HG02642 (cell line): Measurements from ENCODE around the gene CST11.
A peak's percentile ranks its signal among the peaks of the same experiment; 100 is the strongest.

Source experiments
- ATAC-seq: cut with Tn5 transposase; IDR thresholded peaks from one replicate; pipeline ENCODE4 v1.9.1; 2021; ENCODE audit warnings: mild to moderate bottlenecking; ENCODE audit not compliant: unreplicated experiment, poor library complexity

CST11 gene

GRCh38 chr20:23425129-23425528 lies 27.5 kb downstream of the CST11 start:
- no peak for ATAC-seq

- peak; percentile 97 for ATAC-seq
Measured at GRCh38 chr20:23420943-23421931, 31.4 kb downstream of the CST11 start, which contains the start of gene NAPB. NAPB (minus strand) TSS chr20:23421488; CDS start chr20:23421402, 86 bp downstream.

DNA sequence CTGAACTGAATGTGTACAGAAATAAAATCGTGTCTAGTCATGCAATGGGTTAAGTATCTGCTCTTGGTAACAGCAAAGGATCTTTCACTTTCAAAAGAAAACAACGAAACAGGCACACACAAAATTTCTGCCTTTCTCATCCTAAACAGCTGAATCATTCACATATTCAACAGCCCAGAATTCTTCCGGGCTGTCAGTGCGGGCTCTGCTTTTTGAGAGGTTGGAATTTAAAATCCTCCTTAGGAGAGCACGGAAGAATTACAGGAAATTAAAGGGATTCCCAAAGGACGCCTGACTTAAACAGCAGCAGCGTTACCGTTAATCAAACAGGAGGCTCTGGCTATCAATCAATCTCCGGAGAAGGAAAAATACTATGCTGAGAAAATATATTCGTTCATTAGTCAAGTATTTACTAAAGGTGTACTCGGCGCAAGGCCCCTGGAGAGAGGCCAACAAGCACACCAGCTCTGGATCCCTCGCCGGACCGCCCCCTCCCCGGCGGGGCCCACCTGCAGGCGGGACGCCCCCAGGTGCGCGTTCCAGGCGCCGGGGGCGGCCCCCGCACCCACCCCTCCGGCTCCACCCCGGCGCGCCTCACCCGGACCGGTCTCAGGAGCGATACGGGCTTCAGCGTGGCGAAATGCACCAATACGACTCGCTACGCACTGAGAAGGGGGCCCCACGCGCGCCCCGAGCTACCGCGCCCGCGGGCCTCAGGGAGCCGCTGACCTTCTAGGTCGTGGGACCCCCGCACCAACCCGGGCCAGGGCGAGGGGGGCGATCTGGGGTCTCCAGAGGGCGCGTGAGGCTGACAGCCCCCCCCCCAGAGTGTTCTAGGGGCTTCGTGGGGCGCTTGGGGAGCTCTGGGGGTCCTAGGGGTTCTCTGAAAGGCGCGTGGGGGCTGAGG lies 32.4 kb downstream of the CST11 start:
- peak; percentile 30 for ATAC-seq

DNA sequence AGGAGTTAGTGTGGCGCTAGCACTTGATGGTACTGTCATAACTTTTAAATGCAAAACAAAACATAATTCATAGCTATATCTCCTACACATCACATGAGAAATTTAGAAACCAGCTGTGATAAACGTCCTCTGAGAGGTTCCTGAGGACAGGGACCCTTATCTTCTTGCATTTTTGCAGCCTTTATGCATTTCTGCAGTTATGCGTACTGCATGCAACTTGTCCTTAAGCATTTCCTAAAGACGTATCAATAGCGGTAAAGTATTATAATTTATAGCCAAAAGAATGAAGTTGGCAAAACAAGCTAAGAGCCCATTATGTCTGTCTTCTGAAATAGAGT lies 33.0 kb downstream of the CST11 start:
- ATAC-seq, result no peak

DNA sequence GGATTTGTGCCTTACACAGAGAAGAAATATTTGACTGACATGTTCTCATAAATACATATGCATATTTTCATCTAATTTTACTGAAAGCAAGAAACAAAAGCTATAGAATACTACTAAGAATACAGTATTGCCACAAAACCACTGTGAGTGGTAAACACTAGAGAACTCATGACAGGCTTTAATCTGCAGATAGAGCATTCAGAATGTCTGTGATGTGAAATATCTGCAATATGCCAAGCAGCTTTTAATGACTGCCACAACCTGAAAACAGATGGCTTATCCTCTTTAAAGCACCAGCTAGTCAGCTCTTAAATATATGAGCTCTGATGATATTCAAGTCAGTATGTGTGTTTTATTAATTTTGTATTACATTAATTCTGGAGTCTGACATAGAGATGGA lies 34.8 kb downstream of the CST11 start:
- ATAC-seq, result no peak

DNA sequence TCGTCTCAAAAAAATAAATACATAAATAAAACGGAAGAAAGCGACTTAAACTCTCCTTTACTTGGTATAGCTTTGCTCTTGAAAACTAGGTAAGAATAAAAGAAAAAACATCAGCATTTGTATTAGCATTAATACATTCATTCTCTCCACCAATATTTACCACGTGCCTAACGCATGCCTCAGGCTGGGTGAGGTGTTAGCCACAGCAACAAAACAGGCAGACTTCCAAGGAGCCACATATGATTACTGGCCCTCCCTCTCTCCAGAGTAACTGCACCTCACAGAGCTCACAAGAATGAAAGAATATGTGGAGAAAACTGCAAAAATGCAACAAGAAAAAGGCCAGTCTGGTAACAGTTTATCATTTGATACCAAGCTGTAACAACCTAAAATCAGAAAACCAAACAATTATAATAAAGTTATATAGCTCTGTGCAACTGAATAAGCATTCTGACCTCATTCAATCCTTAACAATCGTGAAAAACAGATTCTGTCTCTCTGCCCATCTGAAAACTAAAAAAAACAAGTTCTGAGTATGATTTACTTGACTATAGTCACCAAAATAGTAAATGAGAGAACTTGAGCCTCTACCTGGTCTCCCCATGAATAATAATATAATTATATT lies 36.6 kb downstream of the CST11 start:
- no peak for ATAC-seq

GRCh38 chr20:23415555-23415954 lies 37.1 kb downstream of the CST11 start:
- no peak for ATAC-seq

DNA sequence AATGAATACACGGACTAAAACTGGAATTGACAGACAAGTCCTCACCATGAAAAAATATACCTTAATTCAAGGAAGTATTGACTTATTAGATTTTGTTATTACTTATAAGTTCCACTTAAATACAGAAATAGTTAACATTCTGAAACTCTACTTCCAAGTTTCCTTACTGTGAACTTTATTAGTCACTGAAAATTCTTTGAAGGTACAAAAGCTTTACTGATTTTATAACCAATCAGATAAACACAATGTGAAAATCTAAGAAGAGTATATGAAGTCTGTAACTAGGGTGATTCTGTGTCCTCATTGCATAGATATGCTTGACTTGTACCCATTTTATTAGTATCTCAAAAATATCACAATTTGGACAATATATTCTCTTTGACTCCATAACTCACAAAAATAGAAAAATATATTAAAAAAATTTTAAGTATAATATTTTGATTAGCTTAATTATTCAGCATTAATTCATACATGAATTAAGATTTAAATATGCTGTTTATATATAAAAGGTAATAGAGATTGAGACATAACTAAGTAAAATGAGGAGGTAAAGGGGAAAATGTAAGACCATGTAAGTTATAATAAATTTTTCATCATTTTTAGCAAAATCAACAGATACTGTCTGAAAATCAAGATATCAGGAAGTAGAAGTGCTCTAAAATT lies 38.0 kb downstream of the CST11 start:
- no peak for ATAC-seq

DNA sequence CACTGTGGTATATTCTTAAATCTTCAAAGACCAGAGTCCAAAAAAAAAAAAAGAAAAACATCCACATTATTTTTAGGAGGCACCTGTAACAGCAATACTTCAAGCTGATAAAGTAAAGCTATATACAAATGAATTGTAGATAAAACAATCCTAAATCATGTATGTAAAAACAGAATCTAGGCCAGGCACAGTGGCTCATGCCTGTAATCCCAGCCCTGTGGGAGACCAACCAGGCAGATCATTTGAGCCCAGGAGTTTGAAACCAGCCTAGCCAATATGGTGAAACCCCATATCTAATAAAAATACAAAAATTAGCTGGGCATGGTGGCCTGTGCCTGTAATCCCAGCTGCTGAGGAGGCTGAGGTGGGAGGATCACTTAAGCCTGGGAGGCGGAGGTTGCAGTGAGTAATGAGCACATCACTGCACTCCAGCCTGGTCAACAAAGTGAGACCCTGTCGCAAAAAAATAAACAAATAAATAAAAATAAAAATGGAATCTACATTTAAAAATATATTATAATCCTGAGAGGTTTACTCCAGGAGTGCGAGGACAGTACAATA lies 38.7 kb downstream of the CST11 start:
- ATAC-seq, result no peak

DNA sequence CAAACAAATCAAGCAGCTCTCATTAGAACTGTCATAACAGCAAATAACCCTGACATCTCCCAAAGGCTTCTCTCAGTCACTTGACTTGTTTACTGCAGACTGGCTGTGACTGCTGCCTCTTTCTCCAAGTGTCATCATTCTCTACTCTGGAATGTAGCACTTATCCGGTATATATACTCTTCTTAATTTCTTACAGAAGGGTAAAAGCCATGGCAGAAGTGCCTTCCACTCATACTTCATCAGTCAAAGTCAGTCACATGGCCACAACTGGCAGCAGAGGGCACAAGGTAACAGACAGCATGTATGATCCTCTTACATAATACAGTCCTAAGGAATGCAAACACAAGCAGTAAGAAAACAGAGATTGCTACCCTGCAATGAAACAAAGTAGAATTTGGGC lies 40.6 kb downstream of the CST11 start:
- no peak for ATAC-seq

DNA sequence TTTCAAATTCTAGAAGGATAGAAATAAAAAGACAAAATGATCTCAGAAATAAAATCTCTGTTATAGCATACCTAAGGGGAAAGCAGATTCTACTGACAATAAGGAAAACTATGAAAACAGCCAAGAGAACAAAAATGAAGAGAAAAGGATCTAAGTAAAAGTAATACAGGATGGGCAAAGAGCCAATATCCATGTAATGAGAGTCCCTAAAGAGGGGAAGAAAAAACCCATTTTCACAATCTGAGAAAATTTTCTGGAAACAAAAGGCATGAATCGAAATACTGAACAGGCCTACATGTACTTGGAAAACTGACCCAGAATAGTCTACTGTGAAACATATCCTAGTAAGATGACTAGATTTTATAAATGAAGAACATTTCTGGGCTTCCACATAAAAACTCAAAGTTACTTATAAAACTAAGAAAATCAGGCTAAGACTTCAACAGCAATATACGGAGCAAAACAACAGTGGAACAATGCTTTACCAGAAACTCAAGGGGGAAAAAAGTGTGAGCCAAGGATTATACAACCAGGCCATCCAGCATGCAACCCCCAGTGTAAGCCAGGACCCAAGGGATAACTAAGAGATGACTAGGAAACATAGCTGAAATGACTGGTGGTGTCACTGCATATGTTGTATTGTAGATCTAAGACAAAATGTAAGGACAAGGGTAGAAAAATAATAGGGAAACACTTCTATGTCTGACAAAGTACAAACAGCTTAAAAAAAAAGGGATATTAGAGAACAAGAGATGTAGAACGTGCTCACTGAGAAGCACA lies 41.6 kb downstream of the CST11 start:
- no peak for ATAC-seq

DNA sequence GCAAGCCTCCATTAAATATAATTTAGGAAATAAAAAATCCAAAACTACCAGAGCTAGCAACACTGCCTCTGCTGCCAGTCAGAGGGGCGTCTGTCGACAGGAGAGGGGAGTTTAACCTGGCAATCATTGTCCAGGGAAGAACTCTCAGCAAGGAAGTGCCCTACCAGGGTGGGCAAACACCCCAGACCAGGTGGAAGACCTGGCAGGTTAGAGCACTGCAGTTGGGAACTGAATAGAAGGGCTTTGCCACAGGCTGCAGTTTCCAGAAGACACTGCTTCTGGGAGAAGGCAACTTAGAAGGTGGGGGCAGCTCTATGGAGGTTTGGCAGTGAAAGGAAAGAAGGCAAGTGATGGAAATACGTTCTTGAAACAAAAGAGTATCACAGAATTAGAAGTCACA lies 42.9 kb downstream of the CST11 start:
- ATAC-seq, result no peak

DNA sequence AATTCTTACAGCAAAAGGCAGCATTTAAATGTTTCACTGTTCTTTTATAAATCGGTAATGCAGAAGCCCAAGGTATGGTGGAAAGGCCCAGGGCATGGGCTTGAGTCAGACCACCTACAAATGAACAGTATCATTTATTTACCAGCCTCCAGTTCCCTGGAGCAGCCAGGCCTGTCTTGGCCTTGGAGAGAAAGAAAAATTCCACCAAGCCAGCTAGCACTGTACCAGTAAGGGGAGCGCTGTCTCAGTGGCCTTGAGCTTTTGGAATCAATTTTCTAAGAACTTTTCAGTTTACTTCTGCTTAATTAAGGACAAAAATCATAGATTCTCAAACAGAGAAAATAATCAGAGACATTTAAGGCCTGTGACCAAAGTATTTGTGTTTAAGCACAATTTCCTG lies 43.7 kb downstream of the CST11 start:
- ATAC-seq, result no peak

GRCh38 chr20:23407781-23408464 lies 44.8 kb downstream of the CST11 start:
- ATAC-seq, result no peak

DNA sequence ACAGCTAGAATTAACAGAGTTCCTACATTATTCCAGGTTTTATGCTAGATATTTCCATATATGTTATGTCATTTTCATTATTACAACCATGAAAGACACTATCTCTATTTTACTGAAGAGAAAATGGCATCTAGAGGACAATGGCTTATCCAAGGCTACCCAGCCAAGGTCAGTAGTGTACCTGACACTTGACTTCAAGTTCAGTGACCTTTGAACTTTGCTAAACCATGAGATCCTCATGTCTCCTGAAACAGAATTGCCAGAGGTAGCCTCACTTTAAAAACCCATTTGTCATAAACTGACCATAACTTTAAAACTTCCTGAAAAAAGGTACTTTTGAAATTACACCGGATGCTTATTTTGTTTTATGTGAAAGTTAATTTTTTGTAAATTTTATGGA lies 45.8 kb downstream of the CST11 start:
- no peak for ATAC-seq

GRCh38 chr20:23404196-23404595 lies 48.5 kb downstream of the CST11 start:
- ATAC-seq, result no peak

GRCh38 chr20:23403751-23404150 lies 48.9 kb downstream of the CST11 start:
- ATAC-seq, result no peak

- no peak for ATAC-seq
Measured at GRCh38 chr20:23401051-23401450, 51.6 kb downstream of the CST11 start.
